ENCODE data around the gene HMCN1. TPM values are rescaled to one million over a fixed set of nuclear protein-coding genes. Genes with fewer than 3 reads are reported as not detected.

The HMCN1 gene
- total and polyA plus RNA-seq, 12 donors, result 0.56 to 5.8 (median 2.7) TPM

DNA sequence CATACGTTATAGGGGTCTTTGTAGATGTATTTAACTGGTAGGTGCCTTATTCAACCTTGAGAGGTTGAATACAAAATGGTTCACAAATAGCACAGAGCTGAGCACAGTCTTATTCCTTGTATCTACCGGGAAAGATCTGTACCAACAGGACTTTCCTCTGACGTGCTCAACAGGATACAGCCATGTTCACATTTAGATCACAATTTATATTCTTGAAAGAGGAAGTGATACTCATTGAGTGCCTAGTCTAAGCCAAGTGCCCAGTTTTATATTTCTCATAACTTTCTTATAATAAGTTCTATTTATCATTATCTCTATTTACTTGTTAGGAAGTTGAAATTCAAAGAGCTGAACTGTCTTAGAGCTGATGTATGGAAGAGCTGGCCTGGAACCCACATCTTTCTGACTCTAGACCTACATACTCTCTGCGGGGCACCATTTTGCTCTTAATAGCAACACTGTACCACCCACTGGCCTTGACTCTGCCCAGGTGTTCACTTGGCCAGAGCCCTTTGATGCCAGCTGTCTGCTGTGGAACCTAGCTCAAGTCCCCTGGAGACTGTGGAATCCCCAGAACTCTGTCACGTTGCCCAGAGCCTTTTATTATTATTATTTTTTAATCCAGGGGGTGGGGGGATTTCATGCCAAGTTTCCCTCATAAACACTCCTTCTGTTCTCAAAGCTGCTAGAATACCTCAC lies 484.6 kb downstream of the HMCN1 start:
- no peak overlapping the region for H3K4me3 ChIP-seq
- H3K4me1 ChIP-seq (replicated peaks in 1 of 2), result no peaks in the 10 kb centered on the region
- TF ChIP-seq POLR2A (IDR thresholded peaks at IDR 0.05), result no peak
- no peak for TF ChIP-seq CTCF (IDR thresholded peaks at IDR 0.05)
- H3K27me3 ChIP-seq, result no peaks in the 10 kb centered on the region
- H3K9me3 ChIP-seq (replicated peaks in 1 of 3), result no peaks in the 10 kb centered on the region
- no peak overlapping the region for H3K27ac ChIP-seq
- intact Hi-C loops (cut with DNase I), result no loop called here
- no peak for DNase-seq
- H3K36me3 ChIP-seq (replicated peaks in 1 of 2), result no peaks in the 10 kb centered on the region
- 61 to 68% (median 65%) methylated on average over 5 of the region's 5 CpGs for WGBS, 4 donors

DNA sequence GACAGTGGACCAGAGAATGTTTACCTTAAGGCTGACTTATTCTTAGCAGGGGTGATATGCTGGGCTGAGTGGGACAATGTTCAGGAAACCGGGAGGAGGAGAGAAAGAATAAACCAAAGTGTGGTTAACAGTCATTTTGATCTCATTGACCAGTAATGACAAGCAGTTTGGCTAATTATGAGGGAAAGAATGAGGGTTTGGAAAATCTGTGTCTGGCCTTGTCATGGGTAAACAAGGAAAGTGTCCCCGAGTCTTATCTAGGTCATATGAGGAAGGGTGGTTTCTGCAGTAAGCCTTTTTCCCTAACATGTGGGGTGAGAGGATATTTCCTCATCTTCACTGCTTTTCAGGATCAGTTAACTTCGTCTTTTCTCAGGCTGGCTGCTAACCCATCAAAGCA lies 485.9 kb downstream of the HMCN1 start:
- no peaks in the 10 kb centered on the region for H3K9me3 ChIP-seq (replicated peaks in 1 of 3)
- DNase-seq, result no peak
- H3K4me3 ChIP-seq, result no peak overlapping the region
- no peaks in the 10 kb centered on the region for H3K27me3 ChIP-seq
- no peak overlapping the region for H3K27ac ChIP-seq
- 54 to 67% (median 64%) methylated on average over 3 of the region's 3 CpGs for WGBS, 4 donors
- H3K4me1 ChIP-seq (replicated peaks in 1 of 2), result no peaks in the 10 kb centered on the region
- H3K36me3 ChIP-seq (replicated peaks in 1 of 2), result no peaks in the 10 kb centered on the region
- intact Hi-C loops (cut with DNase I), result no loop called here
- no peak for TF ChIP-seq POLR2A (IDR thresholded peaks at IDR 0.05)
- TF ChIP-seq CTCF (IDR thresholded peaks at IDR 0.05), result no peak

GRCh38 chr1:186220911-186221310 lies 486.7 kb downstream of the HMCN1 start:
- no peaks in the 10 kb centered on the region for H3K4me1 ChIP-seq (replicated peaks in 1 of 2)
- 77 to 92% (median 88%) methylated on average over 1 of the region's 1 CpG for WGBS, 4 donors
- no peak overlapping the region for H3K27ac ChIP-seq
- TF ChIP-seq POLR2A (IDR thresholded peaks at IDR 0.05) (no peak), CTCF (IDR thresholded peaks at IDR 0.05) (no peak)
- H3K9me3 ChIP-seq (replicated peaks in 1 of 3), result no peaks in the 10 kb centered on the region
- intact Hi-C loops (cut with DNase I), result no loop called here
- H3K4me3 ChIP-seq, result no peak overlapping the region
- no peaks in the 10 kb centered on the region for H3K27me3 ChIP-seq
- DNase-seq, result no peak
- no peaks in the 10 kb centered on the region for H3K36me3 ChIP-seq (replicated peaks in 1 of 2)

- H3K27me3 ChIP-seq, result no peaks in the 10 kb centered on the region
- no peaks in the 10 kb centered on the region for H3K9me3 ChIP-seq (replicated peaks in 1 of 3)
- no peak overlapping the region for H3K4me3 ChIP-seq
- no peak for TF ChIP-seq POLR2A (IDR thresholded peaks at IDR 0.05)
- no peak for TF ChIP-seq CTCF (IDR thresholded peaks at IDR 0.05)
- 14 to 66% (median 47%) methylated on average over 1 of the region's 1 CpG for WGBS, 4 donors
- H3K27ac ChIP-seq, result no peak overlapping the region
- no peaks in the 10 kb centered on the region for H3K36me3 ChIP-seq (replicated peaks in 1 of 2)
- no peak for DNase-seq
- intact Hi-C loops (cut with DNase I), result no loop called here
- H3K4me1 ChIP-seq (replicated peaks in 1 of 2), result no peaks in the 10 kb centered on the region
These were observed 490.9 kb downstream of the HMCN1 start for GRCh38 chr1:186225096-186225495.

Measured in adrenal gland (tissue), 12 donors.